ENCODE data around the gene NOL6. TPM values are rescaled to one million over a fixed set of nuclear protein-coding genes. Genes with fewer than 3 reads are reported as not detected.

NOL6 gene
- total RNA-seq, 1 experiment from 2014 or later: 75.1 TPM

DNA sequence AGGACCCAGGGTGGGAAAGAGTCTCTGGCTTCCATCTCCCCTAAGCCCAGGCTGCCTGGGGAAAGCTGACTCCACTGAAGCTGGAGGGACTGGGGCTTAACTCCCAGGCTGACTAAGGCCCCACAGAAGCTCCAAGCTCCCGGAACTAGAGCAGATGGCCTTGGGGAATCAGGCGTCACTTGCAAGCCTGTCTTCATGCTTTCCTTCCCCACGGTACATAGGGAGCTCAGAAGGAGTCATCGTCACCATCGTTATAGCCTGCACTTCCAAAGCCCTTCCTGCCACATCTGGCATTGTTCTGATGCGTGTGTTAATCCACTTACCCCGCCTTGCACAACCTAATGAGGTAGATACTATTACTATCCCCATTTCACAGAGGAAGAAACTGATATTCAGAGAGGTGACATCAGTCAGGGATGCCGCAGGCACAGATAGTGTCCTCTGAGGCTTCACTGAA is 37.9 kb downstream of the NOL6 start:
- intact Hi-C loops (cut with micrococcal nuclease; ENCODE audit: unreplicated experiment) (no loop called here), in situ Hi-C loops (cut with HindIII; ENCODE audit: low pct_unique_long_range_greater_than_20kb, low sequenced_read_pairs) (no loop called here)
- Histone ChIP-seq H3K36me3 (ENCODE audit: control insufficient read depth, insufficient read depth, low read length) (no peaks in the 10 kb centered on the region), H3K27ac (ENCODE audit: low read length) (no peak overlapping the region), H3K27me3 (ENCODE audit: control insufficient read depth, insufficient read depth, low read length) (no peaks in the 10 kb centered on the region), H3K9me3 (ENCODE audit: control insufficient read depth, insufficient read depth, low read depth, low read length) (no peaks in the 10 kb centered on the region), H3K4me3 (ENCODE audit: low read depth in 2 of 2, low read length in 2 of 2) (no peak overlapping the region), H3K4me1 (ENCODE audit: control insufficient read depth, insufficient read depth, low read length) (no peaks in the 10 kb centered on the region)
- ATAC-seq (no peak), DNase-seq (ENCODE audit: low read depth, low spot score) (no peak)
- TF ChIP-seq, protein P1, sequence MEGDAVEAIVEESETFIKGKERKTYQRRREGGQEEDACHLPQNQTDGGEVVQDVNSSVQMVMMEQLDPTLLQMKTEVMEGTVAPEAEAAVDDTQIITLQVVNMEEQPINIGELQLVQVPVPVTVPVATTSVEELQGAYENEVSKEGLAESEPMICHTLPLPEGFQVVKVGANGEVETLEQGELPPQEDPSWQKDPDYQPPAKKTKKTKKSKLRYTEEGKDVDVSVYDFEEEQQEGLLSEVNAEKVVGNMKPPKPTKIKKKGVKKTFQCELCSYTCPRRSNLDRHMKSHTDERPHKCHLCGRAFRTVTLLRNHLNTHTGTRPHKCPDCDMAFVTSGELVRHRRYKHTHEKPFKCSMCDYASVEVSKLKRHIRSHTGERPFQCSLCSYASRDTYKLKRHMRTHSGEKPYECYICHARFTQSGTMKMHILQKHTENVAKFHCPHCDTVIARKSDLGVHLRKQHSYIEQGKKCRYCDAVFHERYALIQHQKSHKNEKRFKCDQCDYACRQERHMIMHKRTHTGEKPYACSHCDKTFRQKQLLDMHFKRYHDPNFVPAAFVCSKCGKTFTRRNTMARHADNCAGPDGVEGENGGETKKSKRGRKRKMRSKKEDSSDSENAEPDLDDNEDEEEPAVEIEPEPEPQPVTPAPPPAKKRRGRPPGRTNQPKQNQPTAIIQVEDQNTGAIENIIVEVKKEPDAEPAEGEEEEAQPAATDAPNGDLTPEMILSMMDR (IDR thresholded peaks at IDR 0.05): no peak
- TF ChIP-seq POLR2AphosphoS5 (IDR thresholded peaks at IDR 0.05; ENCODE audit: low read depth, low read length) (no peak), TCF7L2 (IDR thresholded peaks at IDR 0.05; ENCODE audit: low read depth, low read length) (no peak), SIN3A (IDR thresholded peaks at IDR 0.05; ENCODE audit: borderline replicate concordance, insufficient read depth, low read depth, low read length) (no peak)
- TF ChIP-seq, protein P2, sequence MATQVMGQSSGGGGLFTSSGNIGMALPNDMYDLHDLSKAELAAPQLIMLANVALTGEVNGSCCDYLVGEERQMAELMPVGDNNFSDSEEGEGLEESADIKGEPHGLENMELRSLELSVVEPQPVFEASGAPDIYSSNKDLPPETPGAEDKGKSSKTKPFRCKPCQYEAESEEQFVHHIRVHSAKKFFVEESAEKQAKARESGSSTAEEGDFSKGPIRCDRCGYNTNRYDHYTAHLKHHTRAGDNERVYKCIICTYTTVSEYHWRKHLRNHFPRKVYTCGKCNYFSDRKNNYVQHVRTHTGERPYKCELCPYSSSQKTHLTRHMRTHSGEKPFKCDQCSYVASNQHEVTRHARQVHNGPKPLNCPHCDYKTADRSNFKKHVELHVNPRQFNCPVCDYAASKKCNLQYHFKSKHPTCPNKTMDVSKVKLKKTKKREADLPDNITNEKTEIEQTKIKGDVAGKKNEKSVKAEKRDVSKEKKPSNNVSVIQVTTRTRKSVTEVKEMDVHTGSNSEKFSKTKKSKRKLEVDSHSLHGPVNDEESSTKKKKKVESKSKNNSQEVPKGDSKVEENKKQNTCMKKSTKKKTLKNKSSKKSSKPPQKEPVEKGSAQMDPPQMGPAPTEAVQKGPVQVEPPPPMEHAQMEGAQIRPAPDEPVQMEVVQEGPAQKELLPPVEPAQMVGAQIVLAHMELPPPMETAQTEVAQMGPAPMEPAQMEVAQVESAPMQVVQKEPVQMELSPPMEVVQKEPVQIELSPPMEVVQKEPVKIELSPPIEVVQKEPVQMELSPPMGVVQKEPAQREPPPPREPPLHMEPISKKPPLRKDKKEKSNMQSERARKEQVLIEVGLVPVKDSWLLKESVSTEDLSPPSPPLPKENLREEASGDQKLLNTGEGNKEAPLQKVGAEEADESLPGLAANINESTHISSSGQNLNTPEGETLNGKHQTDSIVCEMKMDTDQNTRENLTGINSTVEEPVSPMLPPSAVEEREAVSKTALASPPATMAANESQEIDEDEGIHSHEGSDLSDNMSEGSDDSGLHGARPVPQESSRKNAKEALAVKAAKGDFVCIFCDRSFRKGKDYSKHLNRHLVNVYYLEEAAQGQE (IDR thresholded peaks at IDR 0.05; ENCODE audit: insufficient read depth in 1 of 2, low read depth in 2 of 2, low read length in 1 of 2): no peak
- BruUV-seq (replicated peaks): no TSS peak
- ChIA-PET CTCF (interaction anchor here (1.1 to 1.4 kb wide), 2 partner anchors 11 to 32 kb away, joined by 4 to 6 read pairs; partner anchors contain the start of gene AQP3), POLR2A (interaction anchor here (0.6 kb wide), 1 partner anchor 302 kb away, joined by 21 read pairs; no protein-coding TSS in a partner anchor)

DNA sequence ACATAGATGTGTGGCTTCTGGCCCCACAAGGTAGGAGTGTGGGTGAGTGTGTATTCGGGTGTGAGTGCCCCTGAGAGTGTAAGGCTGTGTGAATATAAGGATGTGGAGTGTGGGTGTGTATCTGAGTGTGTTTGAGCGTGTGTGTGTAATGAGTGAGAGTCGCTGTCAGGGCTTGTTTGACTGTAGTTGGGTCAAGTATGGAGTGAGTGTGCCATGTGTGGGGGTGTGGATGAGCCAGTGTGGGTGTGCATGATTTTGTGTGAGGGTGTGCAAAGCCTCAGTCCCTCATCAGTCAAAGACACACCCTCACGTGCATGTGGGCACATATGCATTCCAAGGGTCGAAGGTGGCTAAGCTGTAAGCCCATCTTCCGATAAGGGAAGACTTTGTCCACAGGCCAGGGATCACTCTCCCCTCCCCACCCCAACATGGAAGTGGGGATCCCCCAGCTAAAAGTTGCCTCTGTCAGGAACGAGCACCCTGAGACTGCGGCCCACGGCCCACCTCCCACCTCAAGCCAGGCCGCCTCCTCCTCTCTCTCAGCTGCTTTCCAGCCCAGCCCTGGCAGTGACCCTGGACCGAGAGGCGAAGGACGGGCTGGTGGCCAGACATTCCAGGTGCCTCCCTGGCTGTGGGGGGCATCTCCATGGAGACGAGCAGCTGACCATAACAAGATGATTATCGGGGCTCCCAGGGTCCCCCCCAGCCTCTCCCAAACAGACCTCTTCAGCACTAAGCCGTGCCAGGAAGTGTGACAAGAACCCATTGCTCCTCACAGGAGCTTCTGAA is 39.2 kb downstream of the NOL6 start:
- Histone ChIP-seq H3K36me3 (ENCODE audit: control insufficient read depth, insufficient read depth, low read length) (no peaks in the 10 kb centered on the region), H3K9me3 (ENCODE audit: control insufficient read depth, insufficient read depth, low read depth, low read length) (no peaks in the 10 kb centered on the region), H3K27ac (ENCODE audit: low read length) (no peak overlapping the region), H3K4me3 (ENCODE audit: low read depth in 2 of 2, low read length in 2 of 2) (no peak overlapping the region), H3K27me3 (ENCODE audit: control insufficient read depth, insufficient read depth, low read length) (no peaks in the 10 kb centered on the region), H3K4me1 (ENCODE audit: control insufficient read depth, insufficient read depth, low read length) (no peaks in the 10 kb centered on the region)
- in situ Hi-C loops (cut with HindIII; ENCODE audit: low pct_unique_long_range_greater_than_20kb, low sequenced_read_pairs) (no loop called here), intact Hi-C loops (cut with micrococcal nuclease; ENCODE audit: unreplicated experiment) (no loop called here)
- BruUV-seq (replicated peaks): no TSS peak
- ChIA-PET CTCF (interaction anchor here (1.0 to 1.4 kb wide), 4 partner anchors 13 to 31 kb away, joined by 4 to 6 read pairs (median 4); partner anchors contain the start of gene AQP3), POLR2A (no interaction called here)
- no peak for TF ChIP-seq TCF7L2 (IDR thresholded peaks at IDR 0.05; ENCODE audit: low read depth, low read length)
- DNase-seq (ENCODE audit: low read depth, low spot score): no peak
- no peak for ATAC-seq

DNA sequence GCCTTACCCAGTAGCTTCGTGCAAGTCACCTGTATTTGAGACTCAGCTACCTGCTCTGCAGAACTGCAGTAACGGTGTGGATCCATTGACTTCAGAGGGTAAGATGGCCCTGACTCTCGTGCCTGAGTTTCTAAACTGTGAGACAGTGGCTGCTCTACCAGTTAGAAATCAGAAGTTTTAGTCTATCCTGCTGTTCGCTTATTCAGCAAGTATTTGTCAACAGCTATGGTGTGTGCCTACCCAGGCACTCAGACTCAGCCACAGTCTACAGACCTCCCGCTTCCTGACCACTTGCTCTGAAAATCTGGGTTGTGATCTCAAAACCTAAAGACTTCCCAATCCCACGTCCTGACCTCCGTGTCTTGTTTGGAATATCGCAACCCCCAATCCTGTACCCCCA is 39.9 kb downstream of the NOL6 start:
- ATAC-seq (no peak), DNase-seq (ENCODE audit: low read depth, low spot score) (no peak)
- no peak for TF ChIP-seq TCF7L2 (IDR thresholded peaks at IDR 0.05; ENCODE audit: low read depth, low read length)
- no peak for TF ChIP-seq POLR2AphosphoS5 (IDR thresholded peaks at IDR 0.05; ENCODE audit: low read depth, low read length)
- TF ChIP-seq, protein P1 (IDR thresholded peaks at IDR 0.05): no peak
- TF ChIP-seq, protein P2 (IDR thresholded peaks at IDR 0.05; ENCODE audit: insufficient read depth in 1 of 2, low read depth in 2 of 2, low read length in 1 of 2): no peak
- TF ChIP-seq SIN3A (IDR thresholded peaks at IDR 0.05; ENCODE audit: borderline replicate concordance, insufficient read depth, low read depth, low read length): no peak
- H3K27me3 ChIP-seq (ENCODE audit: control insufficient read depth, insufficient read depth, low read length): no peaks in the 10 kb centered on the region
- no peaks in the 10 kb centered on the region for H3K36me3 ChIP-seq (ENCODE audit: control insufficient read depth, insufficient read depth, low read length)
- H3K9me3 ChIP-seq (ENCODE audit: control insufficient read depth, insufficient read depth, low read depth, low read length): no peaks in the 10 kb centered on the region
- CTCF ChIA-PET: interaction anchor here (1.0 to 1.3 kb wide), 2 partner anchors 19 kb away, joined by 4 read pairs; no protein-coding TSS in a partner anchor
- no TSS peak for BruUV-seq (replicated peaks)
- intact Hi-C loops (cut with micrococcal nuclease; ENCODE audit: unreplicated experiment) (no loop called here), in situ Hi-C loops (cut with HindIII; ENCODE audit: low pct_unique_long_range_greater_than_20kb, low sequenced_read_pairs) (no loop called here)
- no peaks in the 10 kb centered on the region for H3K4me1 ChIP-seq (ENCODE audit: control insufficient read depth, insufficient read depth, low read length)
- no peak overlapping the region for H3K4me3 ChIP-seq (ENCODE audit: low read depth in 2 of 2, low read length in 2 of 2)
- POLR2A ChIA-PET: no interaction called here
- no peak overlapping the region for H3K27ac ChIP-seq (ENCODE audit: low read length)

All from Panc1 (cell line).